ENCODE data around the gene CD22. TPM values are rescaled to one million over a fixed set of nuclear protein-coding genes. Genes with fewer than 3 reads are reported as not detected.

The CD22 gene
- total and polyA plus RNA-seq, 2 of the 8 experiments (the other 6 are each of a cell fraction or from before 2014, with no cell fraction given), result 0.06 to 0.60 TPM

- no peak overlapping the region for H2AK5ac ChIP-seq (ENCODE audit: low read depth, low read length)
- H3K56ac ChIP-seq (replicated peaks; ENCODE audit: insufficient read length, low read depth, low read length), result no peak overlapping the region
- no peaks in the 10 kb centered on the region for H3K9me3 ChIP-seq (ENCODE audit: insufficient read depth in 2 of 2, low read depth in 1 of 2, low read length in 1 of 2)
- DNase-seq (ENCODE audit: low read depth in 1 of 2, low spot score in 2 of 2), result no peak
- H2BK5ac ChIP-seq (ENCODE audit: low read depth, low read length), result no peak overlapping the region
- WGBS, 2 experiments (ENCODE audit: extremely low coverage in 1 of 2, insufficient coverage in 1 of 2, insufficient read length in 1 of 2, insufficient replicate concordance in 2 of 2, low coverage in 1 of 2, low lambda C conversion rate in 2 of 2, missing lambda C conversion rate in 1 of 2), result 82% methylated on average over 19 of the region's 19 CpGs; no CpG with 5 or more reads in 1 of the 2 experiments
- no peak overlapping the region for H3K4me3 ChIP-seq (ENCODE audit: extremely low read depth in 1 of 4, insufficient read depth in 2 of 4, low read depth in 3 of 4, low read length in 4 of 4)
- CTCF ChIA-PET (ENCODE audit: partially characterized antibody), result no interaction called here
- H2BK120ac ChIP-seq (replicated peaks; ENCODE audit: low read depth, low read length), result no peak overlapping the region
- H3K9ac ChIP-seq (replicated peaks in 1 of 4; ENCODE audit: extremely low read depth in 1 of 4, low read depth in 3 of 4, low read length in 3 of 4), result no peak overlapping the region
- no peaks in the 10 kb centered on the region for H3K79me1 ChIP-seq (ENCODE audit: low read depth, low read length)
- peaks cover 7% of the 10 kb centered on the region; the same call in 1 of the 2 replicates for H3K23me2 ChIP-seq (ENCODE audit: low read depth, low read length)
- no peak overlapping the region for H2AFZ ChIP-seq (ENCODE audit: low read length)
- H3K4ac ChIP-seq (replicated peaks; ENCODE audit: insufficient read length, low read depth, low read length), result no peak overlapping the region
- H3K36me3 ChIP-seq (ENCODE audit: control insufficient read depth in 2 of 4, insufficient read depth in 4 of 4, low read length in 3 of 4), result no peaks in the 10 kb centered on the region; a peak in 1 of 8 replicates
- no peak overlapping the region for H2BK20ac ChIP-seq (ENCODE audit: low read length)
- H3K27me3 ChIP-seq (replicated peaks in 1 of 4; ENCODE audit: control insufficient read depth in 3 of 4, extremely low read depth in 1 of 4, insufficient read depth in 3 of 4, low read length in 3 of 4), result 0 out of 7 replicates have a peak, but pooled peaks cover 0 to 2% (median 0%) of the 10 kb centered on the region in 4 experiments
- no peak overlapping the region for H2BK15ac ChIP-seq (ENCODE audit: low read length)
- no peaks in the 10 kb centered on the region for H4K20me1 ChIP-seq (replicated peaks in 1 of 2; ENCODE audit: control insufficient read depth in 1 of 2, insufficient read depth in 2 of 2, low read length in 2 of 2)
- no peak overlapping the region for H3K23ac ChIP-seq (ENCODE audit: insufficient read length)
- H2BK12ac ChIP-seq (ENCODE audit: low read depth, low read length), result no peak overlapping the region
- no peak overlapping the region for H3K27ac ChIP-seq (ENCODE audit: low read depth, low read length)
- no peak overlapping the region for H4K5ac ChIP-seq (ENCODE audit: insufficient read length, low read depth, low read length)
- no peak overlapping the region for H3K18ac ChIP-seq (ENCODE audit: extremely low read depth, low read length)
- no peak for FAIRE-seq
- no peak overlapping the region for H4K91ac ChIP-seq (replicated peaks; ENCODE audit: insufficient read length, low read length)
- POLR2A ChIA-PET (ENCODE audit: partially characterized antibody), result no interaction called here
- H3K4me2 ChIP-seq (ENCODE audit: insufficient read depth in 1 of 2, low read depth in 2 of 2, low read length in 2 of 2), result no peak overlapping the region
- H3K14ac ChIP-seq (ENCODE audit: insufficient read length), result no peak overlapping the region
- H4K8ac ChIP-seq (ENCODE audit: extremely low read depth, insufficient read depth, low read length), result no peak overlapping the region
- no peaks in the 10 kb centered on the region for H3K4me1 ChIP-seq (replicated peaks in 1 of 4; ENCODE audit: control insufficient read depth in 3 of 4, insufficient read depth in 4 of 4, low read length in 3 of 4)
- no peaks in the 10 kb centered on the region for H3K79me2 ChIP-seq (ENCODE audit: control insufficient read depth in 1 of 2, insufficient read depth in 2 of 2, low read length in 2 of 2)
- no peak for TF ChIP-seq CREB1 (IDR thresholded peaks at IDR 0.05)
- no peak for TF ChIP-seq ATF2 (IDR thresholded peaks at IDR 0.05; ENCODE audit: low read length)
- TF ChIP-seq TAF7 (optimal IDR thresholded peaks at IDR 0.05; ENCODE audit: borderline replicate concordance, low read depth, low read length), result no peak
- TF ChIP-seq POU5F1 (IDR thresholded peaks at IDR 0.05; ENCODE audit: low read depth, low read length), result no peak
- TF ChIP-seq FOSL1 (IDR thresholded peaks at IDR 0.05; ENCODE audit: insufficient read depth, low read depth, low read length), result no peak
- no peak for TF ChIP-seq CTBP2 (IDR thresholded peaks at IDR 0.05; ENCODE audit: borderline replicate concordance, insufficient read depth, insufficient read length, low read length)
- no peak for TF ChIP-seq SUZ12 (IDR thresholded peaks at IDR 0.05; ENCODE audit: low read length)
- TF ChIP-seq SP2 (IDR thresholded peaks at IDR 0.05; ENCODE audit: low read length), result no peak
- no peak for TF ChIP-seq CBX8 (IDR thresholded peaks at IDR 0.05; ENCODE audit: borderline replicate concordance, low read depth, low read length)
- no peak for TF ChIP-seq TBP (IDR thresholded peaks at IDR 0.05; ENCODE audit: low read depth, low read length)
- TF ChIP-seq KDM1A (IDR thresholded peaks at IDR 0.05; ENCODE audit: borderline replicate concordance, low read length), result no peak
These were observed 66.6 kb downstream of the CD22 start for GRCh38 chr19:35395382-35396199.

Measured in H1 (cell line).